Thyroid gland (tissue), 4 donors: Measurements from ENCODE around the gene SGPP1. TPM values are rescaled to one million over a fixed set of nuclear protein-coding genes. Genes with fewer than 3 reads are reported as not detected.
A peak's percentile ranks its signal among the peaks of the same experiment; 100 is the strongest.

ENCODE experiments used
- DNase-seq, 2 donors: peaks; one replicate each; pipeline ENCODE4 v3.0.0-alpha.2; 2019
- H3K27ac ChIP-seq, 3 donors: fragments of 200-600 bp; sonication (generic); 1 replicate in 2 of 3; 2 replicates in 1 of 3; pipeline ENCODE4 v1.5.1; 2016 to 2019; ENCODE audit warnings: mild to moderate bottlenecking in 1 of 3, moderate library complexity in 1 of 3
- H3K27me3 ChIP-seq: fragments of 200-600 bp; sonication (generic); one replicate; pipeline ENCODE4 v1.5.1; 2019
- H3K36me3 ChIP-seq, 2 donors: fragments of 200-600 bp; sonication (generic); one replicate each; pipeline ENCODE4 v1.5.1; 2016 to 2019
- H3K4me1 ChIP-seq, 2 donors: fragments of 200-600 bp; sonication (generic); one replicate each; pipeline ENCODE4 v1.5.1; 2017 to 2019
- H3K4me3 ChIP-seq, 3 donors: fragments of 200-600 bp; sonication (generic); replicated peaks in 1 of 3; 1 replicate in 2 of 3; 2 replicates in 1 of 3; pipeline ENCODE4 v1.5.1; 2016; ENCODE audit warnings: mild to moderate bottlenecking in 1 of 3
- H3K9me3 ChIP-seq: fragments of 200-600 bp; sonication (generic); one replicate; pipeline ENCODE4 v1.5.1; 2017
- POLR2A ChIP-seq, 2 donors: fragments of 450-650 bp; IDR thresholded peaks; one replicate each; pipeline ENCODE4 v1.6.1; 2017; ENCODE audit warnings: antibody characterized with exemption in 2 of 2, mild to moderate bottlenecking in 2 of 2, moderate library complexity in 1 of 2
- WGBS, 2 donors: methylation state at CpG; one replicate each; pipeline ENCODE4 v1.1.5; 2017; 5-methylcytosine and 5-hydroxymethylcytosine counted together
- intact Hi-C: fragments of 100-400 bp; cut with DNase I; formaldehyde crosslinking; loops from one replicate; pipeline ENCODE4 v1.15.1; 2023
- total RNA-seq, 4 donors: library from RNA; depleted of rRNA; stranded (reverse); fragments of >200 nt; gene quantifications; one replicate each; pipeline ENCODE4 v1.2.3, GENCODE V29; 2016
- TF ChIP-seq, protein P1 (sequence below), 6 experiments: fragments of 200-600 bp in 3 of 6; fragments of 450-650 bp in 3 of 6; sonication (generic) in 3 of 6; IDR thresholded peaks; one replicate each; pipeline ENCODE4 v1.5.1; 2016 to 2019; ENCODE audit warnings: antibody characterized with exemption in 6 of 6, mild to moderate bottlenecking in 2 of 6, inconsistent platforms in 1 of 6, moderate library complexity in 1 of 6

Gene SGPP1
- total RNA-seq, result 10 to 100 TPM; 19.2 to 38.1 (median 25.7) TPM

DNA sequence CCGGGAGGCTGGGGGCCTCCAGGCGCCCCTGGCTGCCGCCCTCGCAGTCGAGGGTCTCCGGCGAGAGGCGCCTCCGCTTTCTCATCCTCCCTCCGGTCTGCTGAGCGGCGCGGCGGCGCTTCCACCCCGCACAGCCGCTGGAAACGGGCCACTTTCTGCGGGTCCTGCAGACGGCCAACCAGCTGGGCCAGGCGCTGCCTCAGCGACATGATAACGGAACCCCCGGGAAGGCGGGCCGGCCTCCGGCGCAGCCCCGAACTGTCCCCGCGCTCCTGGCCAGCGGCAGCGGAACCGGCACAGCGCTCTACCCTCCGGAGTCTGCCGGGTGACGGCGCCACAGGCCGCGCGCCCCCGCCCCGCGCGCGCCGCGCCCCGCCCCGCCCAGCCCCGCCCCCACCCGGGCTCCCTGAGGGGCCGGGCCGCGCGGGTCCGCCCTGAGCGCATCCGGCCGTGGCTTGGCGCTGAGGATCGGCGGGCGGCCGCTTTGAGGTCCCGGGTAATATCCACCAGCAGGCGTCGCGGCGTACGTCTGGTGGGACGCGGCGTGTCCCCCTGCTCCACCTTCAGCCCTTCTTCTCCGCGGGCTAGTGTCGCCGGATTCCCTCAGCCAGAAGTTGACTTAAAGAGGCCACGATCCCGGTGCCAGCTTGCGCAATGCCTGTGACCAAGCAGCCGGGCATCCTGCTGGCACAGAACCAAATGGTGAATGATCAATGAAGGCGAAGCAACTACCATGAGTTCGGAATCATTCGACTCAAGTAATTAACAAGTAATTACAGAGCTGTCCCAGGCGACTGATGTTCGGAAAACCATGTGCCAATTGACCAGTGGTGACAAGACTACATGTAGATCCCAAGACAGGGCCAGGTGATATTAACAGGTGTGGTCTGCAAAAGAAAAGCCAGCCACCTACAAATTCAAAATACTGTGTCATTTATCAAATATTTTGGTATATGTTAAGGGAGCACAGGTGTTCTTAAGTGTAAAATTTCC, at the start of gene SGPP1:
Gene SGPP1, minus strand, starts transcription at position 330 of the 993 bp plus-strand sequence. Its CDS starts 121 bp downstream, at position 209.
- TF ChIP-seq POLR2A (IDR thresholded peaks at IDR 0.05), result peak in 1 of 2 donors; percentile 80
- TF ChIP-seq, protein P1, sequence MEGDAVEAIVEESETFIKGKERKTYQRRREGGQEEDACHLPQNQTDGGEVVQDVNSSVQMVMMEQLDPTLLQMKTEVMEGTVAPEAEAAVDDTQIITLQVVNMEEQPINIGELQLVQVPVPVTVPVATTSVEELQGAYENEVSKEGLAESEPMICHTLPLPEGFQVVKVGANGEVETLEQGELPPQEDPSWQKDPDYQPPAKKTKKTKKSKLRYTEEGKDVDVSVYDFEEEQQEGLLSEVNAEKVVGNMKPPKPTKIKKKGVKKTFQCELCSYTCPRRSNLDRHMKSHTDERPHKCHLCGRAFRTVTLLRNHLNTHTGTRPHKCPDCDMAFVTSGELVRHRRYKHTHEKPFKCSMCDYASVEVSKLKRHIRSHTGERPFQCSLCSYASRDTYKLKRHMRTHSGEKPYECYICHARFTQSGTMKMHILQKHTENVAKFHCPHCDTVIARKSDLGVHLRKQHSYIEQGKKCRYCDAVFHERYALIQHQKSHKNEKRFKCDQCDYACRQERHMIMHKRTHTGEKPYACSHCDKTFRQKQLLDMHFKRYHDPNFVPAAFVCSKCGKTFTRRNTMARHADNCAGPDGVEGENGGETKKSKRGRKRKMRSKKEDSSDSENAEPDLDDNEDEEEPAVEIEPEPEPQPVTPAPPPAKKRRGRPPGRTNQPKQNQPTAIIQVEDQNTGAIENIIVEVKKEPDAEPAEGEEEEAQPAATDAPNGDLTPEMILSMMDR (IDR thresholded peaks at IDR 0.05), result peak in 4 of 6 experiments; percentile 20 to 29 (median 24)
- DNase-seq, result peak; percentile 79 to 84
- H3K27me3 ChIP-seq, result no peaks in the 10 kb centered on the region
- H3K4me3 ChIP-seq, result peak within 1 kb of the TSS; percentile 85 to 92 (median 87)
- H3K4me1 ChIP-seq, result peaks cover 16 to 19% of the 10 kb centered on the region in 2 donors
- 7 to 16% methylated on average over 5 to 12 of the region's 88 CpGs for whole genome bisulfite sequencing, 2 donors
- intact Hi-C loops, result loop anchor here (10.0 kb wide), 1 partner anchor 93 kb away; no protein-coding TSS in a partner anchor
- H3K27ac ChIP-seq, result peak within 1 kb of the TSS; percentile 78 to 94 (median 93)
- H3K9me3 ChIP-seq, result no peaks in the 10 kb centered on the region
- H3K36me3 ChIP-seq, result no peaks in the 10 kb centered on the region

DNA sequence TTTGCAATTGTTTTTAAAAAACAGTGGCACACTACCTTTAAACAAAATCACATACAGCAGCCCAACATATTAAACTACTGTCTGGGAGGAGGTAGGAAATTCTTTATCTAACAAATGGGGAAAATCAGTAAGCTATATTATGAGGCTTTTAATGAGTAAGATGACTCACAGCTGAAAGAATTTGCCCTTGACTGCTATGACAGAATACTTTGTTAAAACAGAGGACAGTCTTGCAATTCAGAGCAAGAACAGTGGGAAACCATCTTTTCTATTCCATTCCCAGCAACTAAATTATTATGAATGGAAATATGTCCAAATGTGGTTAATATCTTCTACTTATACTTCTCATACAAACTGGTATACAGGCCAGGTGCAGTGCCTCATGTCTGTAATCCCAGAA, 49.2 kb upstream of the SGPP1 start:
- TF ChIP-seq POLR2A (IDR thresholded peaks at IDR 0.05), result no peak
- TF ChIP-seq, protein P1 (IDR thresholded peaks at IDR 0.05), result no peak
- no peaks in the 10 kb centered on the region for H3K27me3 ChIP-seq
- no peak overlapping the region for H3K4me3 ChIP-seq
- intact Hi-C loops, result no loop called here
- no peaks in the 10 kb centered on the region for H3K9me3 ChIP-seq
- no peak for DNase-seq
- H3K36me3 ChIP-seq, result no peaks in the 10 kb centered on the region
- no peaks in the 10 kb centered on the region for H3K4me1 ChIP-seq
- H3K27ac ChIP-seq, result no peak overlapping the region

GRCh38 chr14:63773504-63773903, 45.6 kb upstream of the SGPP1 start:
- no peak for TF ChIP-seq POLR2A (IDR thresholded peaks at IDR 0.05)
- TF ChIP-seq, protein P1 (IDR thresholded peaks at IDR 0.05), result no peak
- H3K4me3 ChIP-seq, result no peak overlapping the region
- intact Hi-C loops, result loop anchor here (5.0 kb wide), 1 partner anchor 386 kb away; no protein-coding TSS in a partner anchor
- no peaks in the 10 kb centered on the region for H3K36me3 ChIP-seq
- no peaks in the 10 kb centered on the region for H3K4me1 ChIP-seq
- no peaks in the 10 kb centered on the region for H3K9me3 ChIP-seq
- 76 to 80% methylated on average over 4 of the region's 4 CpGs for WGBS, 2 donors
- no peaks in the 10 kb centered on the region for H3K27me3 ChIP-seq
- no peak overlapping the region for H3K27ac ChIP-seq
- no peak for DNase-seq

DNA sequence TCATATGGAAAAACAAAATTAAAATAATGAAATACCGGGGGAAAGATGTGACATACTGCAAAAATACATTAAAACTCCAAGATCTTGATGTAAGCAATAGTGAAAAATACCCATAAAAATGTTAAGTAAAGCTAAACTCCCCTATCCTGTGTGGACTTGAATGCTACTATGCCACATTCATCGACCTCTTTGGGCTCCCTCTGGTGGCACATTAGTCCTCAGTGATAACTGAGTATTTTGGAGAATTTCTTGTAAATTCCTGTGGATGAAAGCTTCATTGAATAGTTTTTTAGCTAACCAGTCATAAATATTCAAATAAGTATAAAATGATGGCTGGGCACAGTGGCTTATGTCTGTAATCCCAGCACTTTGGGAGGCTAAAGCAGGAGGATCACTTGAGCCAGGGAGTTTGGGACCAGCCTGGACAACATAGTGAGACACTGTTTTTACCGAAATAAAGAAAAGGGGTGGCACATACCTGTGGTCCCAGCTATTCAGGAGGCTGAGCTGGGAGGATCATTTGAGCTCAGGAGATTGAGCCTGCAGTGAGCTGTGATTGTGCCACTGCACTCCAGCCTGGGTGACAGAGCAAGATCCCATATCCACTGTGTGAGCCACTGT, 42.4 kb upstream of the SGPP1 start:
- intact Hi-C loops, result loop anchor here (5.0 kb wide), 1 partner anchor 383 kb away; no protein-coding TSS in a partner anchor
- TF ChIP-seq, protein P1 (IDR thresholded peaks at IDR 0.05), result peak; percentile 17 to 71 (median 64)
- TF ChIP-seq POLR2A (IDR thresholded peaks at IDR 0.05), result no peak
- Histone ChIP-seq H3K27me3 (no peaks in the 10 kb centered on the region), H3K9me3 (no peaks in the 10 kb centered on the region), H3K4me3 (no peak overlapping the region), H3K4me1 (no peaks in the 10 kb centered on the region), H3K36me3 (no peaks in the 10 kb centered on the region), H3K27ac (no peak overlapping the region)
- peak; percentile 63 to 67 for DNase-seq
- WGBS, 2 donors, result 56% methylated on average over 3 of the region's 3 CpGs
